ENCODE measurements around the gene PAF1. TPM values are rescaled to one million over a fixed set of nuclear protein-coding genes. Genes with fewer than 3 reads are reported as not detected.
A peak's percentile ranks its signal among the peaks of the same experiment; 100 is the strongest.

The PAF1 gene
- polyA plus RNA-seq, 2 of the 4 experiments (the other 2 are of a cell fraction) = 103 to 110 TPM

DNA sequence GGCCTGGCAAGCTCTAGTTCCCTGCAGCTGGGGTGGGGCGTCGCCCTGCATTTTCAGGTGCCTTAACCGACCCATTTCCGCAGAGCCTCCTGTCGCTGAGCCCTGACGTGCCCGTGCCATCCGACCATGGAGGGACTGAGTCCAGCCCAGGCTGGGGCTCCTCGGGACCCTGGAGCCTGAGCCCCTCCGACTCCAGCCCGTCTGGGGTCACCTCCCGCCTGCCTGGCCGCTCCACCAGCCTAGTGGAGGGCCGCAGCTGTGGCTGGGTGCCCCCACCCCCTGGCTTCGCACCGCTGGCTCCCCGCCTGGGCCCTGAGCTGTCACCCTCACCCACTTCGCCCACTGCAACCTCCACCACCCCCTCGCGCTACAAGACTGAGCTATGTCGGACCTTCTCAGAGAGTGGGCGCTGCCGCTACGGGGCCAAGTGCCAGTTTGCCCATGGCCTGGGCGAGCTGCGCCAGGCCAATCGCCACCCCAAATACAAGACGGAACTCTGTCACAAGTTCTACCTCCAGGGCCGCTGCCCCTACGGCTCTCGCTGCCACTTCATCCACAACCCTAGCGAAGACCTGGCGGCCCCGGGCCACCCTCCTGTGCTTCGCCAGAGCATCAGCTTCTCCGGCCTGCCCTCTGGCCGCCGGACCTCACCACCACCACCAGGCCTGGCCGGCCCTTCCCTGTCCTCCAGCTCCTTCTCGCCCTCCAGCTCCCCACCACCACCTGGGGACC, 16.9 kb upstream of the PAF1 start (continued):
- TF ChIP-seq FOSB (CRISPR knock-in tag; IDR thresholded peaks at IDR 0.05) (no peak), HOXB5 (CRISPR knock-in tag; IDR thresholded peaks at IDR 0.05) (no peak), MYC (IDR thresholded peaks at IDR 0.05; ENCODE audit: borderline replicate concordance, low read length) (0 out of 2 replicates have a peak, but pooled peaks have one; percentile 52), NR3C1 (IDR thresholded peaks at IDR 0.05) (no peak), TFCP2L1 (CRISPR knock-in tag; IDR thresholded peaks at IDR 0.05) (no peak), CHD4 (IDR thresholded peaks at IDR 0.05; ENCODE audit: borderline replicate concordance) (no peak), FOSL2 (IDR thresholded peaks at IDR 0.05) (no peak), FOSL2 (CRISPR knock-in tag; IDR thresholded peaks at IDR 0.05) (0 out of 2 replicates have a peak, but pooled peaks have one; percentile 2), MAZ (IDR thresholded peaks at IDR 0.05; ENCODE audit: borderline replicate concordance, low read depth, low read length) (no peak), CHD2 (IDR thresholded peaks at IDR 0.05; ENCODE audit: low read length, partially characterized antibody) (no peak), BHLHE40 (IDR thresholded peaks at IDR 0.05; ENCODE audit: low read depth, low read length) (no peak), POLR2AphosphoS2 (conservative IDR thresholded peaks at IDR 0.05; ENCODE audit: low read length) (peak; percentile 54), PHF8 (IDR thresholded peaks at IDR 0.05; ENCODE audit: borderline replicate concordance, low read depth) (no peak), CBX2 (IDR thresholded peaks at IDR 0.05; ENCODE audit: borderline replicate concordance, low read depth) (no peak), EHF (CRISPR knock-in tag; IDR thresholded peaks at IDR 0.05) (no peak)
- TF ChIP-seq, protein P1, sequence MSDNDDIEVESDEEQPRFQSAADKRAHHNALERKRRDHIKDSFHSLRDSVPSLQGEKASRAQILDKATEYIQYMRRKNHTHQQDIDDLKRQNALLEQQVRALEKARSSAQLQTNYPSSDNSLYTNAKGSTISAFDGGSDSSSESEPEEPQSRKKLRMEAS (IDR thresholded peaks at IDR 0.05) = peak; percentile 54
- TF ChIP-seq, protein P2, sequence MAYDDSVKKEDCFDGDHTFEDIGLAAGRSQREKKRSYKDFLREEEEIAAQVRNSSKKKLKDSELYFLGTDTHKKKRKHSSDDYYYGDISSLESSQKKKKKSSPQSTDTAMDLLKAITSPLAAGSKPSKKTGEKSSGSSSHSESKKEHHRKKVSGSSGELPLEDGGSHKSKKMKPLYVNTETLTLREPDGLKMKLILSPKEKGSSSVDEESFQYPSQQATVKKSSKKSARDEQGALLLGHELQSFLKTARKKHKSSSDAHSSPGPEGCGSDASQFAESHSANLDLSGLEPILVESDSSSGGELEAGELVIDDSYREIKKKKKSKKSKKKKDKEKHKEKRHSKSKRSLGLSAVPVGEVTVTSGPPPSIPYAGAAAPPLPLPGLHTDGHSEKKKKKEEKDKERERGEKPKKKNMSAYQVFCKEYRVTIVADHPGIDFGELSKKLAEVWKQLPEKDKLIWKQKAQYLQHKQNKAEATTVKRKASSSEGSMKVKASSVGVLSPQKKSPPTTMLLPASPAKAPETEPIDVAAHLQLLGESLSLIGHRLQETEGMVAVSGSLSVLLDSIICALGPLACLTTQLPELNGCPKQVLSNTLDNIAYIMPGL (CRISPR knock-in tag; IDR thresholded peaks at IDR 0.05; ENCODE audit: borderline replicate concordance) = no peak
- TF ChIP-seq, protein P3, sequence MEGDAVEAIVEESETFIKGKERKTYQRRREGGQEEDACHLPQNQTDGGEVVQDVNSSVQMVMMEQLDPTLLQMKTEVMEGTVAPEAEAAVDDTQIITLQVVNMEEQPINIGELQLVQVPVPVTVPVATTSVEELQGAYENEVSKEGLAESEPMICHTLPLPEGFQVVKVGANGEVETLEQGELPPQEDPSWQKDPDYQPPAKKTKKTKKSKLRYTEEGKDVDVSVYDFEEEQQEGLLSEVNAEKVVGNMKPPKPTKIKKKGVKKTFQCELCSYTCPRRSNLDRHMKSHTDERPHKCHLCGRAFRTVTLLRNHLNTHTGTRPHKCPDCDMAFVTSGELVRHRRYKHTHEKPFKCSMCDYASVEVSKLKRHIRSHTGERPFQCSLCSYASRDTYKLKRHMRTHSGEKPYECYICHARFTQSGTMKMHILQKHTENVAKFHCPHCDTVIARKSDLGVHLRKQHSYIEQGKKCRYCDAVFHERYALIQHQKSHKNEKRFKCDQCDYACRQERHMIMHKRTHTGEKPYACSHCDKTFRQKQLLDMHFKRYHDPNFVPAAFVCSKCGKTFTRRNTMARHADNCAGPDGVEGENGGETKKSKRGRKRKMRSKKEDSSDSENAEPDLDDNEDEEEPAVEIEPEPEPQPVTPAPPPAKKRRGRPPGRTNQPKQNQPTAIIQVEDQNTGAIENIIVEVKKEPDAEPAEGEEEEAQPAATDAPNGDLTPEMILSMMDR (IDR thresholded peaks at IDR 0.05) = no peak
- TF ChIP-seq, protein P4, sequence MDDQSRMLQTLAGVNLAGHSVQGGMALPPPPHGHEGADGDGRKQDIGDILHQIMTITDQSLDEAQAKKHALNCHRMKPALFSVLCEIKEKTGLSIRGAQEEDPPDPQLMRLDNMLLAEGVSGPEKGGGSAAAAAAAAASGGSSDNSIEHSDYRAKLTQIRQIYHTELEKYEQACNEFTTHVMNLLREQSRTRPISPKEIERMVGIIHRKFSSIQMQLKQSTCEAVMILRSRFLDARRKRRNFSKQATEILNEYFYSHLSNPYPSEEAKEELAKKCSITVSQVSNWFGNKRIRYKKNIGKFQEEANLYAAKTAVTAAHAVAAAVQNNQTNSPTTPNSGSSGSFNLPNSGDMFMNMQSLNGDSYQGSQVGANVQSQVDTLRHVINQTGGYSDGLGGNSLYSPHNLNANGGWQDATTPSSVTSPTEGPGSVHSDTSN (IDR thresholded peaks at IDR 0.05) = no peak

DNA sequence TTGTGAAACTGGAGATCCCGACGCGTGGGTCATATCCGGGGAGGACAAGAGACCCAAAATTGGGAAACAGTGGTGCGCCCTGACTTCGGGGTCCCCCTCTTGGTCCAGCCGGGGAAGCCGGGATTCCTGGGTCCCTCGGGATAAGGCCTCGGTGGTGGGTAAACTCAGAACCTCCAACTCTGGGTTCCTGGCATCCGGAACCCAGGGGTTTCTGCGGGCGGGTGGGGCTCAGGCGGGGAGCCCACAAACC, 16.4 kb upstream of the PAF1 start:
- TF ChIP-seq CEBPB (IDR thresholded peaks at IDR 0.05) = 0 out of 4 replicates have a peak, but pooled peaks of 1 of the 2 experiments have one; percentile 19
- TF ChIP-seq EHF (CRISPR knock-in tag; IDR thresholded peaks at IDR 0.05) = 0 out of 2 replicates have a peak, but pooled peaks have one; percentile 41
- no peak for TF ChIP-seq RCOR1 (IDR thresholded peaks at IDR 0.05; ENCODE audit: low read depth, low read length)
- WGBS (ENCODE audit: missing lambda C conversion rate) = 1% methylated on average over 14 of the region's 14 CpGs
- POLR2A ChIA-PET = interaction anchor here (1.0 to 9.4 kb wide), 6 partner anchors 10 to 65 kb away, joined by 3 to 140 read pairs (median 18); partner anchors contain the start of genes MED29, PAF1, RPS16 and SAMD4B
- H3K9me3 ChIP-seq = no peaks in the 10 kb centered on the region
- peak overlapping the region; percentile 76 for H3K4me3 ChIP-seq
- CTCF ChIA-PET = interaction anchor here (1.4 to 21.4 kb wide), 6 partner anchors 9 to 296 kb away, joined by 4 to 457 read pairs (median 8); partner anchors contain the start of genes EID2B, MED29, PAF1 and RPS16
- H3K27ac ChIP-seq = peak overlapping the region; percentile 94 to 99
- ATAC-seq (no peak), FAIRE-seq (no peak), DNase-seq (ENCODE audit: low read depth in 1 of 2, low spot score in 1 of 2) (no peak)
- peak overlapping the region; percentile 95 for H3K4me2 ChIP-seq
- peaks cover 65% of the 10 kb centered on the region for H3K4me1 ChIP-seq
